Prostate gland (tissue), 2 donors: ENCODE results near the gene ANTKMT. TPM values are rescaled to one million over a fixed set of nuclear protein-coding genes. Genes with fewer than 3 reads are reported as not detected.
A peak's percentile ranks its signal among the peaks of the same experiment; 100 is the strongest.

Source experiments
- DNase-seq: peaks from one replicate; pipeline ENCODE4 v3.0.0-alpha.2; 2019; ENCODE audit warnings: low spot score
- H3K27ac ChIP-seq, 2 donors: fragments of 200-600 bp; sonication (generic); 2 replicates each; pipeline ENCODE4 v1.5.1; 2017 to 2019
- H3K27me3 ChIP-seq: fragments of 200-600 bp; sonication (generic); replicated peaks from 2 replicates; pipeline ENCODE4 v1.5.1; 2019; ENCODE audit not compliant: insufficient read depth
- H3K36me3 ChIP-seq, 2 donors: fragments of 200-600 bp; sonication (generic); 1 replicate in 1 of 2; 2 replicates in 1 of 2; pipeline versions ENCODE4 v1.5.1 to v1.8.1; 2017 to 2019
- H3K4me1 ChIP-seq: fragments of 200-600 bp; sonication (generic); replicated peaks from 2 replicates; pipeline ENCODE4 v1.5.1; 2019
- H3K4me3 ChIP-seq, 2 donors: fragments of 200-600 bp; sonication (generic); 2 replicates each; pipeline ENCODE4 v1.5.1; 2017 to 2019
- H3K9me3 ChIP-seq: fragments of 200-600 bp; sonication (generic); 2 replicates; pipeline ENCODE4 v1.5.1; 2017
- CTCF ChIP-seq, 4 experiments: fragments of 200-600 bp in 2 of 4; fragments of 450-650 bp in 2 of 4; sonication (generic) in 2 of 4; IDR thresholded peaks; 1 replicate in 3 of 4; 2 replicates in 1 of 4; pipeline ENCODE4 v1.5.1; 2016 to 2019; ENCODE audit warnings: antibody characterized with exemption in 4 of 4, mild to moderate bottlenecking in 2 of 4, moderate library complexity in 2 of 4
- POLR2A ChIP-seq: fragments of 450-650 bp; IDR thresholded peaks from one replicate; pipeline ENCODE4 v1.6.1; 2016; ENCODE audit warnings: antibody characterized with exemption, mild to moderate bottlenecking
- POLR2AphosphoS5 ChIP-seq: sonication (generic); formaldehyde crosslinking; IDR thresholded peaks from one replicate; pipeline ENCODE4 v1.6.1; 2017; ENCODE audit warnings: antibody characterized with exemption
- WGBS: methylation state at CpG from one replicate; pipeline ENCODE4 v1.1.5; 2018; 5-methylcytosine and 5-hydroxymethylcytosine counted together
- intact Hi-C: fragments of 100-400 bp; cut with DNase I; formaldehyde crosslinking; loops from one replicate; pipeline ENCODE4 v1.14.2; 2022
- total RNA-seq, 2 donors: library from RNA; depleted of rRNA; stranded (reverse); fragments of >200 nt; gene quantifications; one replicate each; pipeline ENCODE4 v1.1.0, GENCODE V29; 2016

Gene ANTKMT
- total RNA-seq, 2 donors from 2014 or later, result 55.3 to 73.1 TPM

DNA sequence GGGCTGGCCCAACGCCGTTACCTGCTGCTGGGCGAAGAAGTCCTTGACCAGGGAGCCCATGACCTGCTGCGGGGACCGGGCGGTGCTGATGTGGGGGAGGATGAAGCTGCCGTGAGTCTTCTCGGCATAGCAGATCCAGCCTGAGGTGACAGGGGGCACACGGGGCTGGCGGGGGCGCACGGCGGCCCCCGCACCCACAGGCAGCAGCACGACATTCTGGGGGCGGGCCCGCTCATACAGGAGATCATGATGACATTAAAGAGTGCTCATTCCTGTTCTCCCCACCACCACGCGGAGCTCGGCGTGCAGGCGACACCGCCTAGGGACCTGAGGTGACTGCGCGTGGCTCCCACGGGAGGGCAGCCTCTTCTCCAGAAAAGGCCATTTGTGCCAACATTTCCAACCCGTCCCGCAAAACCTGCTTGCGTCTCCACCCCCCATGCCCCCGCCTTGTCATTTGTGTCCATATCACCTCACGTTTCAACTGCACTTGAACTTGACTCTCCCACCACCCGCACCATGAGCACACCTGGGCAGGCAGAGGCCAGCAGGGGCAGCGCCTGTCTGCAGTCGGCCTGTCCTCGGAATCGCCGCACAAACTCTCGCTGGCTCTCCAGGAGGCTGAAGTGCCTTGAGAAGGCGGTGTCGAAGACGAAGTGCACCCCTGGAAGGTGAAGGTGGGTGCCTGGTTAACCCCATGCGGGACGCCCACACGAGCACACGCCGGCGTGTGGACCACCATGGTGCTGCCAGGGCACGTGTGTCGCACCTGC, 13.4 kb downstream of the ANTKMT start:
- Histone ChIP-seq H3K27ac (no peak overlapping the region), H3K4me1 (no peaks in the 10 kb centered on the region), H3K9me3 (no peaks in the 10 kb centered on the region), H3K4me3 (no peak overlapping the region), H3K27me3 (no peaks in the 10 kb centered on the region), H3K36me3 (peaks cover 0 to 14% of the 10 kb centered on the region in 2 donors)
- no peak for DNase-seq
- TF ChIP-seq POLR2AphosphoS5 (no peak), CTCF (IDR thresholded peaks at IDR 0.05) (no peak), POLR2A (no peak)
- WGBS, result 90% methylated on average over 49 of the region's 49 CpGs
- intact Hi-C loops, result no loop called here

DNA sequence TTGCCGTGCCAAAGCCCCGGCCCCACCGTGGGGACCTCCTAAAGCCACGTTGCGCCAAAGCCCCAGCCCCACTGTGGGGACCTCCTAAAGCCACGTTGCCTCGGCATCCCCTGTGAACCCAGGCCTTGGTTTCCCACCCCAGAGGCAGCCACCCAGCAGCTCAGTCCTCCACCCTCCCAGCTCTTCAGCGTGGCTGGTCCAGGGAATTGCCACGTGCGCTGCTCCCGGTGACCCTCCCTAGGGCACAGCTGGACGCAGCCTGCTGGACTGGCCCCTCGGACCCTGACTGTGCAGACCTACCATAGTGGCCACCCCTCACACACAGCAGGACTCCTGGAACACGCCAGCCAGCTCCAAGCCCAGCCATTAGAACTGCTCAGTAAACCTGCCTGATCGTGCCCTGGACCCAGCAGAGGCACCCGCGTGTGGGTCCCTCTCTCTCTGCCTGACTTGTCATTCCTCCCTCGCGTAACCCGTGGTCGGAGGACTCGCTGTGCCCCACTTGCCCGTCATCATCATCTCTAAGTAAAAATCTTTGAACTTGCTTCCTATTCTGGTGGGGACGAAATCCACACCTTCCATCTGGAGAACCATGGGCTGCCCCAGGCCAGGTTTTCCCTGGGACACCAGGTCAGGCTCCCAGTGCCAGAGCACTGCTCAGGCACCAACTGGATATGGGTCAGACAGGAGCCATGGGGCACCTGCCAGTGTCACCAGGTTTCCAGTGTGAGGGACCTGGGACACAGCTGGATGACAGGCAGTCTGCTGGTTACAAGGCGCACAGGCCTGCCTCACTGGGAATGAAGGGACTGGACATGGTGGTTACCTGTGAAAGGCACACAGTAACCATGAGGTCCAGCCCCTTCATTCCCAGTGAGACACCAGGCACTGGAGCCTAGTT, 14.3 kb downstream of the ANTKMT start:
- Histone ChIP-seq H3K9me3 (no peaks in the 10 kb centered on the region), H3K36me3 (peaks cover 0 to 14% of the 10 kb centered on the region in 2 donors), H3K27me3 (no peaks in the 10 kb centered on the region), H3K4me1 (no peaks in the 10 kb centered on the region), H3K4me3 (no peak overlapping the region), H3K27ac (no peak overlapping the region)
- intact Hi-C loops, result no loop called here
- whole genome bisulfite sequencing, result 93% methylated on average over 25 of the region's 25 CpGs
- no peak for DNase-seq
- TF ChIP-seq POLR2AphosphoS5 (no peak), CTCF (IDR thresholded peaks at IDR 0.05) (no peak), POLR2A (no peak)

- Histone ChIP-seq H3K9me3 (no peaks in the 10 kb centered on the region), H3K27me3 (no peaks in the 10 kb centered on the region), H3K27ac (no peak overlapping the region), H3K4me1 (no peaks in the 10 kb centered on the region), H3K4me3 (no peak overlapping the region), H3K36me3 (peaks cover 0 to 14% of the 10 kb centered on the region in 2 donors)
- intact Hi-C loops, result no loop called here
- TF ChIP-seq POLR2AphosphoS5 (no peak), POLR2A (no peak), CTCF (IDR thresholded peaks at IDR 0.05) (no peak)
- no peak for DNase-seq
- 92% methylated on average over 13 of the region's 13 CpGs for WGBS
These were observed 15.1 kb downstream of the ANTKMT start for GRCh38 chr16:735982-736453.

GRCh38 chr16:736936-737481, 16.1 kb downstream of the ANTKMT start:
- no peak for TF ChIP-seq POLR2AphosphoS5
- no peak for TF ChIP-seq POLR2A
- TF ChIP-seq CTCF (IDR thresholded peaks at IDR 0.05), result no peak
- no peak overlapping the region for H3K4me3 ChIP-seq
- intact Hi-C loops, result no loop called here
- peaks cover 0 to 14% of the 10 kb centered on the region in 2 donors for H3K36me3 ChIP-seq
- no peaks in the 10 kb centered on the region for H3K4me1 ChIP-seq
- H3K9me3 ChIP-seq, result no peaks in the 10 kb centered on the region
- WGBS, result 96% methylated on average over 29 of the region's 29 CpGs
- H3K27me3 ChIP-seq, result no peaks in the 10 kb centered on the region
- H3K27ac ChIP-seq, result peak overlapping the region; percentile 42 to 67
- DNase-seq, result no peak
